GM12878 (cell line): ENCODE results near the gene EPHB2. TPM values are rescaled to one million over a fixed set of nuclear protein-coding genes. Genes with fewer than 3 reads are reported as not detected.

ENCODE experiments used
- ATAC-seq: fragments of 200-7000 bp; cut with Tn5 transposase; 3 replicates; pipeline ENCODE4 v1.9.1; 2020; ENCODE audit warnings: mild to moderate bottlenecking, moderate library complexity
- BruUV-seq: library from RNA; stranded (reverse); fragments of 400-500 nt; replicated peaks from 2 replicates; lab custom pipeline; 2021; lab: Mats Ljungman, UMichigan
- CTCF ChIA-PET: fragments of 300-600 bp; sonication (Branson Sonifier 250); formaldehyde crosslinking; extraction: SDS; loops from one replicate; lab custom pipeline; 2021; ENCODE audit warnings: inconsistent platforms; lab: Yijun Ruan, JAX
- POLR2A ChIA-PET: fragments of 350-600 bp; formaldehyde crosslinking; extraction: SDS; loops from one replicate; lab custom pipeline; 2021; ENCODE audit warnings: inconsistent platforms; lab: Charles Lee
- RAD21 ChIA-PET: fragments of 300-600 bp; sonication (Branson Sonifier 250); formaldehyde crosslinking; loops from one replicate; lab custom pipeline; 2023; ENCODE audit warnings: antibody characterized with exemption; ENCODE audit not compliant: unreplicated experiment; lab: Charles Lee
- SMC1A ChIA-PET: fragments of 300-600 bp; sonication (Branson Sonifier 250); formaldehyde crosslinking; loops from one replicate; lab custom pipeline; 2023; ENCODE audit not compliant: unreplicated experiment, uncharacterized antibody; lab: Charles Lee
- DNase-seq: peaks from one replicate; pipeline ENCODE4 v3.0.0-alpha.2; 2011; ENCODE audit warnings: low read depth, low spot score
- FAIRE-seq: peaks from 3 replicates; lab custom pipeline; 2011; peaks lifted over from hg19 to GRCh38; lab: Jason Lieb, UNC
- H2AFZ ChIP-seq: 2 replicates; pipeline ENCODE4 v1.6.0; 2011; ENCODE audit warnings: low read depth, low read length, control low read depth; ENCODE audit not compliant: control insufficient read depth
- H3K27ac ChIP-seq: 2 replicates; pipeline ENCODE4 v1.5.1; 2011; ENCODE audit warnings: control low read depth; ENCODE audit not compliant: control insufficient read depth, insufficient read depth
- H3K27me3 ChIP-seq, 2 experiments: replicated peaks in 1 of 2; 2 replicates each; pipeline versions ENCODE4 v1.6.0 to v1.6.1; 2011; ENCODE audit warnings: low read length in 1 of 2; ENCODE audit not compliant: control insufficient read depth in 2 of 2, insufficient read depth in 2 of 2
- H3K36me3 ChIP-seq, 2 experiments: 2 replicates each; pipeline ENCODE4 v1.5.1; 2011; ENCODE audit warnings: low read length in 1 of 2; ENCODE audit not compliant: control insufficient read depth in 2 of 2, insufficient read depth in 2 of 2
- H3K4me1 ChIP-seq: 2 replicates; pipeline ENCODE4 v1.6.1; 2011; ENCODE audit warnings: mild to moderate bottlenecking, low read length, moderate library complexity, mixed read lengths; ENCODE audit not compliant: control insufficient read depth, insufficient read depth
- H3K4me2 ChIP-seq: 2 replicates; pipeline ENCODE4 v1.6.0; 2011; ENCODE audit warnings: control low read depth; ENCODE audit not compliant: control insufficient read depth, insufficient read depth
- H3K4me3 ChIP-seq: fragments of 200-600 bp; sonication (generic); 2 replicates; pipeline ENCODE4 v1.5.1; 2016
- H3K79me2 ChIP-seq: 2 replicates; pipeline ENCODE4 v1.6.0; 2011; ENCODE audit warnings: low read length; ENCODE audit not compliant: control insufficient read depth, insufficient read depth
- H3K9ac ChIP-seq: 2 replicates; pipeline ENCODE4 v1.8.0; 2011; ENCODE audit warnings: low read length, control low read depth, mixed read lengths; ENCODE audit not compliant: control insufficient read depth, insufficient read depth
- H3K9me3 ChIP-seq: replicated peaks from 3 replicates; pipeline ENCODE4 v1.5.1; 2011; ENCODE audit warnings: mild to moderate bottlenecking, low read length; ENCODE audit not compliant: control insufficient read depth, insufficient read depth
- H4K20me1 ChIP-seq: 2 replicates; pipeline ENCODE4 v1.6.0; 2011; ENCODE audit not compliant: control insufficient read depth, insufficient read depth
- CBX5 ChIP-seq: sonication (generic); IDR thresholded peaks from 2 replicates; pipeline ENCODE4 v1.6.1; 2016; ENCODE audit warnings: low read depth, moderate library complexity, mild to moderate bottlenecking, inconsistent platforms
- IRF4 ChIP-seq: IDR thresholded peaks from 2 replicates; pipeline ENCODE4 v1.6.1; 2011; ENCODE audit warnings: low read depth, low read length
- LARP7 ChIP-seq: fragments of 450-650 bp; IDR thresholded peaks from 2 replicates; pipeline ENCODE4 v1.6.1; 2017; ENCODE audit warnings: mild to moderate bottlenecking
- MEF2B ChIP-seq: fragments of 450-650 bp; IDR thresholded peaks from 2 replicates; pipeline ENCODE4 v1.6.1; 2018; ENCODE audit warnings: mild to moderate bottlenecking, moderate library complexity; ENCODE audit not compliant: partially characterized antibody, poor library complexity, severe bottlenecking
- NFIC ChIP-seq: IDR thresholded peaks from 2 replicates; pipeline ENCODE4 v1.6.1; 2012; ENCODE audit warnings: low read depth, mild to moderate bottlenecking, inconsistent platforms, low read length, moderate library complexity
- PAX8 ChIP-seq: fragments of 450-650 bp; IDR thresholded peaks from 2 replicates; pipeline ENCODE4 v1.6.1; 2017; ENCODE audit warnings: mild to moderate bottlenecking, moderate library complexity
- RAD21 ChIP-seq: IDR thresholded peaks from 2 replicates; pipeline ENCODE4 v1.6.1; 2011; ENCODE audit warnings: mild to moderate bottlenecking, low read depth, low read length, moderate library complexity; ENCODE audit not compliant: insufficient read depth
- YBX1 ChIP-seq: fragments of 450-650 bp; IDR thresholded peaks from 2 replicates; pipeline ENCODE4 v1.6.1; 2016; ENCODE audit warnings: antibody characterized with exemption
- ZNF384 ChIP-seq: IDR thresholded peaks from 2 replicates; pipeline ENCODE4 v1.6.1; 2012; ENCODE audit warnings: low read depth, mild to moderate bottlenecking, low read length, improper control_type of control experiment, borderline replicate concordance
- WGBS: methylation state at CpG from one replicate; pipeline ENCODE4 v1.1.6; 2016; ENCODE audit warnings: low lambda C conversion rate; ENCODE audit not compliant: insufficient replicate concordance, insufficient coverage; ENCODE audit errors: missing lambda C conversion rate; 5-methylcytosine and 5-hydroxymethylcytosine counted together
- in situ Hi-C: fragments of 300-500 bp; cut with MboI; formaldehyde crosslinking; loops from 9 replicates; pipeline ENCODE4 v1.14.3; 2018; ENCODE audit warnings: mixed read lengths
- intact Hi-C: fragments of 100-400 bp; cut with micrococcal nuclease; formaldehyde crosslinking; loops from one replicate; pipeline ENCODE4 v1.14.2; 2022; ENCODE audit not compliant: unreplicated experiment
- polyA plus RNA-seq, 11 experiments: library from polyadenylated mRNA; depleted of rRNA in 4 of 11; unstranded in 6 of 11; stranded (reverse) in 5 of 11; fragments of >200 nt; fragmentation: Nextera tagmentation in 4 of 11; fragmentation: Illumina TruSeq in 1 of 11; extraction: Ambion mirVana in 4 of 11; extraction: Trizol in 1 of 11; gene quantifications; 1 replicate in 1 of 11; 2 replicates in 10 of 11; pipeline versions ENCODE4 v1.2.1 to v1.2.3, GENCODE V29; 2011 to 2016; ENCODE audit warnings: inconsistent platforms in 2 of 11, missing spikeins in 2 of 11, low read depth in 1 of 11
- total RNA-seq, 4 experiments: library from RNA; depleted of rRNA in 3 of 4; stranded (reverse); fragments of >200 nt in 3 of 4; fragmentation: Illumina TruSeq in 1 of 4; extraction: Trizol in 1 of 4; gene quantifications; 2 replicates each; pipeline versions ENCODE4 v1.2.1 to v1.2.3, GENCODE V29; 2013 to 2021
- TF ChIP-seq, protein P1 (sequence below): fragments of 450-650 bp; IDR thresholded peaks from 2 replicates; pipeline ENCODE4 v1.6.1; 2016; ENCODE audit warnings: mild to moderate bottlenecking, moderate library complexity, borderline replicate concordance
- TF ChIP-seq, protein P2 (sequence below): fragments of 450-650 bp; IDR thresholded peaks from 2 replicates; pipeline ENCODE4 v1.6.1; 2017; ENCODE audit warnings: mild to moderate bottlenecking, low read depth, inconsistent platforms; ENCODE audit not compliant: poor library complexity, severe bottlenecking

EPHB2 gene
- total and polyA plus RNA-seq, 10 of the 15 experiments (the other 5 are each of a cell fraction or from before 2014, with no cell fraction given), result 0.13 to 3.3 (median 0.92) TPM

DNA sequence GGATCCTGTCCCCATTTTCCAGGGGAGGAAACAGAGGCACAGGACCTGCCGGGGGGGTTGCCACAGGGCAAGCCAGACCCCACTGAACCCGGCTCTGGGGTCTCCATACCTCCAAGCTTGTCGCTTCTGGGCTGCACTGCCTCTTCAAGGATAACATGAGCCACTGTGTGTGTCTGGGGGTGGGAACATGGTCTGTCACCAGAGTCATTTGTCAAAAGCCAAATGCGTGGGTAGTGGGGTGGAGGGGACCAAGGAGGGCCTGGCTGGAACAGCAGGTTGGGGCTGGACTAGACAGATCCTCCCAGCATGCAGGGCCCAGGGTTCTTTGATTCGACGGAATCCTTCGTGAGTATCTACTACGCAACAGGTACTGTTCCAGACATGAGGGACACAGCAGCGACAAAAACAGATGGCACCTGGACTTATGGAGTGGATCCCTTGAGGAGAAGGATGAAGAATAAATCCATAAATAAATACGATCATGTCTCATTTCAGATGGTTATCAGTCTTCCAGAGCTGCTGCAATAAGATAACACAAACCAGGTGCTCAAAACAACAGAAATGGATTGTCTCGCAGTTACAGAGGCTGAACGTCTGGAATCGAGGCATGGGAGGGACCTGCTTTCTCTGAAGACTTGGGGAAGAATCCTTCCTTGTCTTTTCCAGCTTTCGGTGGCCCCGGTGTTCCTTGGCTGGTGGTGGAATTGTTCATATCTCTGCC, 28.9 kb upstream of the EPHB2 start:
- POLR2A ChIA-PET, result no interaction called here
- H3K36me3 ChIP-seq, result no peaks in the 10 kb centered on the region
- SMC1A ChIA-PET, result no interaction called here
- ATAC-seq, result no peak
- H4K20me1 ChIP-seq, result no peaks in the 10 kb centered on the region
- no peak overlapping the region for H3K4me2 ChIP-seq
- RAD21 ChIA-PET, result no interaction called here
- intact Hi-C loops (no loop called here), in situ Hi-C loops (no loop called here)
- no peak overlapping the region for H3K4me3 ChIP-seq
- no peak overlapping the region for H3K9ac ChIP-seq
- no peak for TF ChIP-seq NFIC
- TF ChIP-seq, protein P1, sequence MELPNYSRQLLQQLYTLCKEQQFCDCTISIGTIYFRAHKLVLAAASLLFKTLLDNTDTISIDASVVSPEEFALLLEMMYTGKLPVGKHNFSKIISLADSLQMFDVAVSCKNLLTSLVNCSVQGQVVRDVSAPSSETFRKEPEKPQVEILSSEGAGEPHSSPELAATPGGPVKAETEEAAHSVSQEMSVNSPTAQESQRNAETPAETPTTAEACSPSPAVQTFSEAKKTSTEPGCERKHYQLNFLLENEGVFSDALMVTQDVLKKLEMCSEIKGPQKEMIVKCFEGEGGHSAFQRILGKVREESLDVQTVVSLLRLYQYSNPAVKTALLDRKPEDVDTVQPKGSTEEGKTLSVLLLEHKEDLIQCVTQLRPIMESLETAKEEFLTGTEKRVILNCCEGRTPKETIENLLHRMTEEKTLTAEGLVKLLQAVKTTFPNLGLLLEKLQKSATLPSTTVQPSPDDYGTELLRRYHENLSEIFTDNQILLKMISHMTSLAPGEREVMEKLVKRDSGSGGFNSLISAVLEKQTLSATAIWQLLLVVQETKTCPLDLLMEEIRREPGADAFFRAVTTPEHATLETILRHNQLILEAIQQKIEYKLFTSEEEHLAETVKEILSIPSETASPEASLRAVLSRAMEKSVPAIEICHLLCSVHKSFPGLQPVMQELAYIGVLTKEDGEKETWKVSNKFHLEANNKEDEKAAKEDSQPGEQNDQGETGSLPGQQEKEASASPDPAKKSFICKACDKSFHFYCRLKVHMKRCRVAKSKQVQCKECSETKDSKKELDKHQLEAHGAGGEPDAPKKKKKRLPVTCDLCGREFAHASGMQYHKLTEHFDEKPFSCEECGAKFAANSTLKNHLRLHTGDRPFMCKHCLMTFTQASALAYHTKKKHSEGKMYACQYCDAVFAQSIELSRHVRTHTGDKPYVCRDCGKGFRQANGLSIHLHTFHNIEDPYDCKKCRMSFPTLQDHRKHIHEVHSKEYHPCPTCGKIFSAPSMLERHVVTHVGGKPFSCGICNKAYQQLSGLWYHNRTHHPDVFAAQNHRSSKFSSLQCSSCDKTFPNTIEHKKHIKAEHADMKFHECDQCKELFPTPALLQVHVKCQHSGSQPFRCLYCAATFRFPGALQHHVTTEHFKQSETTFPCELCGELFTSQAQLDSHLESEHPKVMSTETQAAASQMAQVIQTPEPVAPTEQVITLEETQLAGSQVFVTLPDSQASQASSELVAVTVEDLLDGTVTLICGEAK, result no peak
- TF ChIP-seq YBX1, result no peak
- no peak for TF ChIP-seq IRF4
- TF ChIP-seq PAX8, result no peak
- no peak for TF ChIP-seq RAD21
- no peak for TF ChIP-seq ZNF384
- no peak for TF ChIP-seq MEF2B
- TF ChIP-seq, protein P2, sequence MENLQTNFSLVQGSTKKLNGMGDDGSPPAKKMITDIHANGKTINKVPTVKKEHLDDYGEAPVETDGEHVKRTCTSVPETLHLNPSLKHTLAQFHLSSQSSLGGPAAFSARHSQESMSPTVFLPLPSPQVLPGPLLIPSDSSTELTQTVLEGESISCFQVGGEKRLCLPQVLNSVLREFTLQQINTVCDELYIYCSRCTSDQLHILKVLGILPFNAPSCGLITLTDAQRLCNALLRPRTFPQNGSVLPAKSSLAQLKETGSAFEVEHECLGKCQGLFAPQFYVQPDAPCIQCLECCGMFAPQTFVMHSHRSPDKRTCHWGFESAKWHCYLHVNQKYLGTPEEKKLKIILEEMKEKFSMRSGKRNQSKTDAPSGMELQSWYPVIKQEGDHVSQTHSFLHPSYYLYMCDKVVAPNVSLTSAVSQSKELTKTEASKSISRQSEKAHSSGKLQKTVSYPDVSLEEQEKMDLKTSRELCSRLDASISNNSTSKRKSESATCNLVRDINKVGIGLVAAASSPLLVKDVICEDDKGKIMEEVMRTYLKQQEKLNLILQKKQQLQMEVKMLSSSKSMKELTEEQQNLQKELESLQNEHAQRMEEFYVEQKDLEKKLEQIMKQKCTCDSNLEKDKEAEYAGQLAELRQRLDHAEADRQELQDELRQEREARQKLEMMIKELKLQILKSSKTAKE, result no peak
- no peak for TF ChIP-seq CBX5
- TF ChIP-seq LARP7, result no peak
- no TSS peak for BruUV-seq
- H2AFZ ChIP-seq, result no peak overlapping the region
- no peak overlapping the region for H3K27ac ChIP-seq
- no peaks in the 10 kb centered on the region; a peak in 1 of 4 replicates for H3K27me3 ChIP-seq
- 36% methylated on average over 15 of the region's 15 CpGs for WGBS
- FAIRE-seq, result no peak
- no peaks in the 10 kb centered on the region for H3K9me3 ChIP-seq
- no peak for DNase-seq
- CTCF ChIA-PET, result no interaction called here
- H3K79me2 ChIP-seq, result no peaks in the 10 kb centered on the region
- H3K4me1 ChIP-seq, result no peaks in the 10 kb centered on the region
